Measurements from ENCODE around the gene ANKFY1. TPM values are rescaled to one million over a fixed set of nuclear protein-coding genes. Genes with fewer than 3 reads are reported as not detected.

Gene ANKFY1
- polyA plus RNA-seq, 3 donors, result 13.5 to 46.1 (median 21.7) TPM

- H4K20me1 ChIP-seq (ENCODE audit: insufficient read depth, low read length), result peaks cover 27% of the 10 kb centered on the region
- TF ChIP-seq CTCF (IDR thresholded peaks at IDR 0.05), result no peak
- peaks cover 34% of the 10 kb centered on the region for H3K4me1 Mint-ChIP-seq
- H3K4me3 ChIP-seq (replicated peaks in 1 of 3; ENCODE audit: low read depth in 2 of 3, low read length in 3 of 3), result peak overlapping the region; percentile 50 to 98 (median 93)
- peaks cover 0 to 3% (median 0%) of the 10 kb centered on the region in 7 donors for H3K9me3 Mint-ChIP-seq
- H3K4me2 ChIP-seq (replicated peaks; ENCODE audit: extremely low read depth, low read length, poor library complexity, severe bottlenecking), result peak overlapping the region; percentile 93
- intact Hi-C loops (cut with micrococcal nuclease), result no loop called here
- H3K4me3 Mint-ChIP-seq, result peak overlapping the region; percentile 92 to 95
- WGBS (ENCODE audit: insufficient coverage), result no CpG with 5 or more reads among the region's 3 CpGs
- peaks cover 0 to 2% (median 0%) of the 10 kb centered on the region in 3 donors for H3K27me3 Mint-ChIP-seq (ENCODE audit: low read depth in 3 of 3)
- H3K36me3 Mint-ChIP-seq, result peaks cover 7 to 21% of the 10 kb centered on the region in 2 donors
- no peaks in the 10 kb centered on the region for H3K27me3 ChIP-seq (ENCODE audit: control insufficient read depth in 2 of 2, insufficient read depth in 2 of 2, low read length in 2 of 2)
- peak overlapping the region; percentile 97 to 99 for H3K27ac ChIP-seq (ENCODE audit: low read depth in 1 of 2, low read length in 2 of 2)
- H3K27ac Mint-ChIP-seq, result peak overlapping the region; percentile 99 to 100 (median 100)
- peak overlapping the region; percentile 84 for H2AFZ ChIP-seq (ENCODE audit: insufficient read depth, low read depth, low read length, poor library complexity, severe bottlenecking)
- peak overlapping the region; percentile 98 for H3K9ac ChIP-seq (ENCODE audit: insufficient read depth, low read length, poor library complexity, severe bottlenecking)
- H3K36me3 ChIP-seq (replicated peaks in 1 of 2; ENCODE audit: control insufficient read depth in 1 of 2, insufficient read depth in 2 of 2, low read length in 2 of 2), result peaks cover 9 to 14% of the 10 kb centered on the region in 2 donors
- H3K9me3 ChIP-seq (replicated peaks in 1 of 2; ENCODE audit: control insufficient read depth in 1 of 2, insufficient read depth in 1 of 2, low read length in 2 of 2), result no peaks in the 10 kb centered on the region
- peaks cover 44% of the 10 kb centered on the region for H3K79me2 ChIP-seq (ENCODE audit: insufficient read depth, low read length)
- H3K4me1 ChIP-seq (ENCODE audit: control insufficient read depth in 1 of 2, insufficient read depth in 2 of 2, low read length in 2 of 2), result peaks cover 21 to 35% of the 10 kb centered on the region in 2 donors
- no peak for DNase-seq
Measured at GRCh38 chr17:4144422-4144747, 119.4 kb downstream of the ANKFY1 start.

GRCh38 chr17:4143563-4144421 lies 120.0 kb downstream of the ANKFY1 start:
- Histone ChIP-seq H3K79me2 (ENCODE audit: insufficient read depth, low read length) (peaks cover 50% of the 10 kb centered on the region), H3K4me1 (ENCODE audit: control insufficient read depth in 1 of 2, insufficient read depth in 2 of 2, low read length in 2 of 2) (peaks cover 21 to 35% of the 10 kb centered on the region in 2 donors), H3K27ac (ENCODE audit: low read depth in 1 of 2, low read length in 2 of 2) (peak overlapping the region; percentile 97 to 99), H2AFZ (ENCODE audit: insufficient read depth, low read depth, low read length, poor library complexity, severe bottlenecking) (peak overlapping the region; percentile 84), H3K36me3 (replicated peaks in 1 of 2; ENCODE audit: control insufficient read depth in 1 of 2, insufficient read depth in 2 of 2, low read length in 2 of 2) (peaks cover 9 to 20% of the 10 kb centered on the region in 2 donors), H3K9me3 (replicated peaks in 1 of 2; ENCODE audit: control insufficient read depth in 1 of 2, insufficient read depth in 1 of 2, low read length in 2 of 2) (no peaks in the 10 kb centered on the region), H3K4me2 (replicated peaks; ENCODE audit: extremely low read depth, low read length, poor library complexity, severe bottlenecking) (peak overlapping the region; percentile 93), H4K20me1 (ENCODE audit: insufficient read depth, low read length) (peaks cover 33% of the 10 kb centered on the region), H3K4me3 (replicated peaks in 1 of 3; ENCODE audit: low read depth in 2 of 3, low read length in 3 of 3) (peak overlapping the region; percentile 50 to 98 (median 93)), H3K27me3 (ENCODE audit: control insufficient read depth in 2 of 2, insufficient read depth in 2 of 2, low read length in 2 of 2) (no peaks in the 10 kb centered on the region), H3K9ac (ENCODE audit: insufficient read depth, low read length, poor library complexity, severe bottlenecking) (peak overlapping the region; percentile 98)
- peaks cover 7 to 21% of the 10 kb centered on the region in 2 donors for H3K36me3 Mint-ChIP-seq
- peak; percentile 92 to 94 (median 92) for DNase-seq
- H3K9me3 Mint-ChIP-seq, result peaks cover 0 to 3% (median 0%) of the 10 kb centered on the region in 7 donors
- H3K4me1 Mint-ChIP-seq, result peaks cover 35% of the 10 kb centered on the region
- H3K4me3 Mint-ChIP-seq, result peak overlapping the region; percentile 92 to 95
- no peak for TF ChIP-seq CTCF (IDR thresholded peaks at IDR 0.05)
- intact Hi-C loops (cut with micrococcal nuclease), result no loop called here
- H3K27ac Mint-ChIP-seq, result peak overlapping the region; percentile 99 to 100 (median 100)
- WGBS (ENCODE audit: insufficient coverage), result under 1% methylated on average over 66 of the region's 69 CpGs
- H3K27me3 Mint-ChIP-seq (ENCODE audit: low read depth in 3 of 3), result no peaks in the 10 kb centered on the region
